IMR-90 (cell line): ENCODE data around the gene ADAMTS5. TPM values are rescaled to one million over a fixed set of nuclear protein-coding genes. Genes with fewer than 3 reads are reported as not detected.
A peak's percentile ranks its signal among the peaks of the same experiment; 100 is the strongest.

ENCODE experiments used
- ATAC-seq: fragments of 200-7000 bp; cut with Tn5 transposase; 2 replicates; pipeline ENCODE4 v1.9.1; 2020; ENCODE audit warnings: low read depth, mild to moderate bottlenecking, moderate library complexity
- BruUV-seq: library from RNA; stranded (reverse); fragments of 400-500 nt; replicated peaks from 2 replicates; lab custom pipeline; 2021; lab: Mats Ljungman, UMichigan
- CTCF ChIA-PET: fragments of 300-600 bp; formaldehyde crosslinking; extraction: SDS; loops from one replicate; lab custom pipeline; 2021; ENCODE audit warnings: antibody characterized with exemption; lab: Yijun Ruan, JAX
- POLR2A ChIA-PET: fragments of 300-600 bp; sonication (Branson Sonifier 250); formaldehyde crosslinking; loops from one replicate; lab custom pipeline; 2022; ENCODE audit warnings: antibody characterized with exemption; ENCODE audit not compliant: unreplicated experiment; lab: Charles Lee
- DNase-seq: peaks from one replicate; pipeline ENCODE4 v3.0.0; 2013
- H2AFZ ChIP-seq: replicated peaks from 2 replicates; pipeline ENCODE3; 2013; ENCODE audit warnings: low read length, mild to moderate bottlenecking; ENCODE audit not compliant: poor library complexity
- H2AK5ac ChIP-seq: 2 replicates; pipeline ENCODE4 v1.6.1; 2013; ENCODE audit warnings: low read depth, low read length, inconsistent platforms
- H2AK9ac ChIP-seq: replicated peaks from 2 replicates; pipeline ENCODE3; 2013; ENCODE audit warnings: mild to moderate bottlenecking, low read depth, low read length, moderate library complexity; ENCODE audit not compliant: poor library complexity
- H2BK120ac ChIP-seq: 2 replicates; pipeline ENCODE4 v1.6.1; 2013; ENCODE audit warnings: low read depth, low read length, inconsistent platforms
- H2BK15ac ChIP-seq: 3 replicates; pipeline ENCODE4 v1.6.1; 2013; ENCODE audit warnings: low read depth, low read length, inconsistent platforms
- H2BK20ac ChIP-seq: 2 replicates; pipeline ENCODE4 v1.6.1; 2013; ENCODE audit warnings: low read depth, mild to moderate bottlenecking, inconsistent platforms, low read length, moderate library complexity
- H2BK5ac ChIP-seq: 2 replicates; pipeline ENCODE4 v1.6.1; 2013; ENCODE audit warnings: mild to moderate bottlenecking, low read depth, low read length, inconsistent platforms; ENCODE audit not compliant: poor library complexity, severe bottlenecking
- H3K14ac ChIP-seq: replicated peaks from 2 replicates; pipeline ENCODE4 v1.6.1; 2013; ENCODE audit warnings: low read depth, low read length, inconsistent platforms
- H3K18ac ChIP-seq: 2 replicates; pipeline ENCODE4 v1.6.1; 2013; ENCODE audit warnings: low read depth, low read length, control low read depth
- H3K23ac ChIP-seq: 2 replicates; pipeline ENCODE4 v1.6.1; 2013; ENCODE audit warnings: low read depth, low read length, inconsistent platforms
- H3K27ac ChIP-seq: 2 replicates; pipeline ENCODE4 v1.5.1; 2013; ENCODE audit warnings: mild to moderate bottlenecking, control low read depth, low read length; ENCODE audit not compliant: insufficient read depth
- H3K27me3 ChIP-seq: 2 replicates; pipeline ENCODE4 v1.6.1; 2013; ENCODE audit warnings: low read length; ENCODE audit not compliant: control insufficient read depth, insufficient read depth
- H3K36me3 ChIP-seq: 2 replicates; pipeline ENCODE4 v1.6.1; 2013; ENCODE audit warnings: low read length, mixed read lengths; ENCODE audit not compliant: control insufficient read depth, insufficient read depth
- H3K4ac ChIP-seq: 2 replicates; pipeline ENCODE4 v1.6.1; 2013; ENCODE audit warnings: low read depth, low read length, inconsistent platforms
- H3K4me1 ChIP-seq: 2 replicates; pipeline ENCODE4 v1.6.1; 2013; ENCODE audit warnings: low read length, mixed read lengths; ENCODE audit not compliant: control insufficient read depth, insufficient read depth
- H3K4me2 ChIP-seq: 2 replicates; pipeline ENCODE4 v1.6.1; 2013; ENCODE audit warnings: low read depth, mild to moderate bottlenecking, control low read depth, low read length, moderate library complexity
- H3K4me3 ChIP-seq: 2 replicates; pipeline ENCODE4 v1.5.1; 2013; ENCODE audit warnings: low read depth, mild to moderate bottlenecking, control low read depth, low read length, moderate library complexity; ENCODE audit not compliant: insufficient read depth
- H3K56ac ChIP-seq: 2 replicates; pipeline ENCODE4 v1.6.1; 2013; ENCODE audit warnings: low read length, inconsistent platforms; ENCODE audit not compliant: insufficient read depth; ENCODE audit errors: extremely low read depth
- H3K79me1 ChIP-seq, 2 experiments: 2 replicates each; pipeline ENCODE4 v1.6.1; 2013; ENCODE audit warnings: low read length in 2 of 2, inconsistent platforms in 1 of 2, low read depth in 1 of 2
- H3K9ac ChIP-seq: 2 replicates; pipeline ENCODE4 v1.6.1; 2013; ENCODE audit warnings: low read depth, low read length, control low read depth
- H3K9me1 ChIP-seq: 2 replicates; pipeline ENCODE4 v1.6.1; 2013; ENCODE audit warnings: low read length, inconsistent platforms; ENCODE audit not compliant: insufficient read depth
- H3K9me3 ChIP-seq: 2 replicates; pipeline ENCODE4 v1.6.1; 2013; ENCODE audit warnings: low read length; ENCODE audit not compliant: control insufficient read depth, insufficient read depth
- H4K20me1 ChIP-seq: 2 replicates; pipeline ENCODE4 v1.6.1; 2013; ENCODE audit warnings: low read length, inconsistent platforms; ENCODE audit not compliant: insufficient read depth
- H4K5ac ChIP-seq: 2 replicates; pipeline ENCODE4 v1.6.1; 2013; ENCODE audit warnings: mild to moderate bottlenecking, low read depth, low read length, control low read depth
- H4K8ac ChIP-seq, 2 experiments: 2 replicates each; pipeline ENCODE4 v1.6.1; 2013; ENCODE audit warnings: low read depth in 2 of 2, low read length in 2 of 2, control low read depth in 1 of 2, inconsistent platforms in 1 of 2
- H4K91ac ChIP-seq: 2 replicates; pipeline ENCODE4 v1.6.1; 2013; ENCODE audit warnings: low read depth, low read length, inconsistent platforms; ENCODE audit not compliant: insufficient read depth
- CEBPB ChIP-seq: IDR thresholded peaks from 2 replicates; pipeline ENCODE4 v1.6.1; 2012; ENCODE audit warnings: low read depth, low read length, improper control_type of control experiment
- FOS ChIP-seq: fragments of 150-350 bp; IDR thresholded peaks from 2 replicates; pipeline ENCODE4 v1.6.1; 2016; ENCODE audit warnings: low read depth, low read length
- MAFK ChIP-seq: IDR thresholded peaks from 2 replicates; pipeline ENCODE4 v1.6.1; 2012; ENCODE audit warnings: low read depth, low read length, improper control_type of control experiment
- MAZ ChIP-seq: IDR thresholded peaks from 2 replicates; pipeline ENCODE4 v1.6.1; 2012; ENCODE audit warnings: low read depth, mild to moderate bottlenecking, low read length, improper control_type of control experiment, moderate library complexity, borderline replicate concordance
- MXI1 ChIP-seq: IDR thresholded peaks from 2 replicates; pipeline ENCODE4 v1.6.1; 2012; ENCODE audit warnings: low read depth, mild to moderate bottlenecking, low read length, moderate library complexity, borderline replicate concordance
- NFE2L2 ChIP-seq: fragments of 150-350 bp; IDR thresholded peaks from 2 replicates; pipeline ENCODE4 v1.6.1; 2016; ENCODE audit warnings: low read depth, mild to moderate bottlenecking, low read length
- POLR2A ChIP-seq: IDR thresholded peaks from 2 replicates; pipeline ENCODE4 v1.6.1; 2012; ENCODE audit warnings: mild to moderate bottlenecking, low read depth, low read length
- RAD21 ChIP-seq: IDR thresholded peaks from 2 replicates; pipeline ENCODE4 v1.6.1; 2012; ENCODE audit warnings: low read length, improper control_type of control experiment
- RCOR1 ChIP-seq: IDR thresholded peaks from 2 replicates; pipeline ENCODE4 v1.6.1; 2012; ENCODE audit warnings: mild to moderate bottlenecking, low read length, improper control_type of control experiment; ENCODE audit not compliant: insufficient replicate concordance
- RFX5 ChIP-seq: IDR thresholded peaks from 2 replicates; pipeline ENCODE4 v1.8.0; 2012; ENCODE audit warnings: low read depth, mild to moderate bottlenecking, low read length, moderate library complexity
- SMC3 ChIP-seq: fragments of 150-350 bp; IDR thresholded peaks from 2 replicates; pipeline ENCODE4 v1.6.1; 2016; ENCODE audit warnings: low read depth, mild to moderate bottlenecking, antibody characterized with exemption, low read length, moderate library complexity
- WGBS, 2 experiments: methylation state at CpG; one replicate each; pipeline versions ENCODE4 v1.1.5 to v1.1.7; 2013; ENCODE audit warnings: missing lambda C conversion rate in 2 of 2; ENCODE audit not compliant: insufficient read length in 1 of 2; ENCODE audit errors: extremely low coverage in 2 of 2; 5-methylcytosine and 5-hydroxymethylcytosine counted together
- dilution Hi-C: fragments of 300-500 bp; cut with HindIII; formaldehyde crosslinking; loops from one replicate; pipeline ENCODE4 v1.14.3; 2018; ENCODE audit warnings: low sequenced_read_pairs; ENCODE audit not compliant: unreplicated experiment
- in situ Hi-C: fragments of 300-500 bp; cut with MboI; formaldehyde crosslinking; loops from 3 replicates; pipeline ENCODE4 v1.14.3; 2019; ENCODE audit warnings: low sequenced_read_pairs, inconsistent platforms, mixed read lengths
- intact Hi-C: fragments of 100-400 bp; cut with micrococcal nuclease; formaldehyde crosslinking; loops from 2 replicates; pipeline ENCODE4 v1.10.0; 2022
- polyA plus RNA-seq, 3 experiments: library from polyadenylated mRNA; depleted of rRNA; stranded (reverse); fragments of >200 nt; gene quantifications; 2 replicates each; pipeline ENCODE4 v1.2.3, GENCODE V29; 2012; ENCODE audit warnings: low replicate concordance in 1 of 3
- total RNA-seq: library from RNA; depleted of rRNA; stranded (reverse); fragments of >200 nt; gene quantifications from 2 replicates; pipeline ENCODE4 v1.2.3, GENCODE V29; 2012
- TF ChIP-seq, protein P1 (sequence below): fragments of 150-350 bp; IDR thresholded peaks from 2 replicates; pipeline ENCODE4 v1.6.1; 2017; ENCODE audit warnings: mild to moderate bottlenecking, antibody characterized with exemption, low read length, low read depth
- TF ChIP-seq, protein P2 (sequence below): fragments of 150-350 bp; IDR thresholded peaks from 2 replicates; pipeline ENCODE4 v1.6.1; 2016; ENCODE audit warnings: low read depth, mild to moderate bottlenecking, low read length, moderate library complexity, borderline replicate concordance
- TF ChIP-seq, protein P3 (sequence below): conservative IDR thresholded peaks from 2 replicates; pipeline ENCODE4 v1.5.1; 2012; ENCODE audit warnings: mild to moderate bottlenecking, low read depth, low read length, improper control_type of control experiment

Gene ADAMTS5
- total and polyA plus RNA-seq, 2 of the 4 experiments (the other 2 are of a cell fraction), result 0.54 to 0.58 TPM

DNA sequence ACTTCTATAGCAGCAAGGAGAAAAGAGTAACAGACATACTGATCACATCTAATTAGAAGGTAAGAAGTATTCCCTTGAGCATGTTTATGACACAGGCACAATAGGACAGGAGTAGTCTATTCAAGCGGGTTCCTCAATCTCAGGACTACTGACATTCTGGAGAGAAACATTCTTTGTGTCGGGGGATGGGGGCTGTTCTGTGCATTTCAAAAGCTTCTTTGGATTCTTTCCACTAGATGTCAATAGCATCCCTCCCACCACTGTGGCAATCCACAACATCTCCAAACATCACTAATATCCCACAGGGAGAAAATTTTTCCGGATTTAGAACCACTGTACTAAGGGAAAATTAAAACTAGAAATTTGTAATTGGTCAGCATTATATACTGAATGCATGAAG is 56.9 kb downstream of the ADAMTS5 start:
- in situ Hi-C loops, result no loop called here
- CTCF ChIA-PET, result no interaction called here
- ATAC-seq, result no peak

More for the DNA sequence above, 56.9 kb downstream of the ADAMTS5 start:
- no peak overlapping the region for H2AFZ ChIP-seq
- WGBS, 2 experiments, result no CpG with 5 or more reads among the region's 3 CpGs
- H3K23ac ChIP-seq, result no peak overlapping the region
- no peak for DNase-seq
- dilution Hi-C loops, result no loop called here
- no peak overlapping the region for H3K4me2 ChIP-seq
- H3K36me3 ChIP-seq, result no peaks in the 10 kb centered on the region
- no peaks in the 10 kb centered on the region for H3K79me1 ChIP-seq
- TF ChIP-seq MAZ (no peak), MXI1 (no peak), RAD21 (no peak), MAFK (no peak), FOS (no peak), NFE2L2 (no peak), SMC3 (no peak), RFX5 (no peak), POLR2A (no peak), RCOR1 (no peak), CEBPB (no peak)
- TF ChIP-seq, protein P1, sequence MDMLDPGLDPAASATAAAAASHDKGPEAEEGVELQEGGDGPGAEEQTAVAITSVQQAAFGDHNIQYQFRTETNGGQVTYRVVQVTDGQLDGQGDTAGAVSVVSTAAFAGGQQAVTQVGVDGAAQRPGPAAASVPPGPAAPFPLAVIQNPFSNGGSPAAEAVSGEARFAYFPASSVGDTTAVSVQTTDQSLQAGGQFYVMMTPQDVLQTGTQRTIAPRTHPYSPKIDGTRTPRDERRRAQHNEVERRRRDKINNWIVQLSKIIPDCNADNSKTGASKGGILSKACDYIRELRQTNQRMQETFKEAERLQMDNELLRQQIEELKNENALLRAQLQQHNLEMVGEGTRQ, result no peak
- TF ChIP-seq, protein P2, sequence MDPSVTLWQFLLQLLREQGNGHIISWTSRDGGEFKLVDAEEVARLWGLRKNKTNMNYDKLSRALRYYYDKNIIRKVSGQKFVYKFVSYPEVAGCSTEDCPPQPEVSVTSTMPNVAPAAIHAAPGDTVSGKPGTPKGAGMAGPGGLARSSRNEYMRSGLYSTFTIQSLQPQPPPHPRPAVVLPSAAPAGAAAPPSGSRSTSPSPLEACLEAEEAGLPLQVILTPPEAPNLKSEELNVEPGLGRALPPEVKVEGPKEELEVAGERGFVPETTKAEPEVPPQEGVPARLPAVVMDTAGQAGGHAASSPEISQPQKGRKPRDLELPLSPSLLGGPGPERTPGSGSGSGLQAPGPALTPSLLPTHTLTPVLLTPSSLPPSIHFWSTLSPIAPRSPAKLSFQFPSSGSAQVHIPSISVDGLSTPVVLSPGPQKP, result no peak
- TF ChIP-seq, protein P3, sequence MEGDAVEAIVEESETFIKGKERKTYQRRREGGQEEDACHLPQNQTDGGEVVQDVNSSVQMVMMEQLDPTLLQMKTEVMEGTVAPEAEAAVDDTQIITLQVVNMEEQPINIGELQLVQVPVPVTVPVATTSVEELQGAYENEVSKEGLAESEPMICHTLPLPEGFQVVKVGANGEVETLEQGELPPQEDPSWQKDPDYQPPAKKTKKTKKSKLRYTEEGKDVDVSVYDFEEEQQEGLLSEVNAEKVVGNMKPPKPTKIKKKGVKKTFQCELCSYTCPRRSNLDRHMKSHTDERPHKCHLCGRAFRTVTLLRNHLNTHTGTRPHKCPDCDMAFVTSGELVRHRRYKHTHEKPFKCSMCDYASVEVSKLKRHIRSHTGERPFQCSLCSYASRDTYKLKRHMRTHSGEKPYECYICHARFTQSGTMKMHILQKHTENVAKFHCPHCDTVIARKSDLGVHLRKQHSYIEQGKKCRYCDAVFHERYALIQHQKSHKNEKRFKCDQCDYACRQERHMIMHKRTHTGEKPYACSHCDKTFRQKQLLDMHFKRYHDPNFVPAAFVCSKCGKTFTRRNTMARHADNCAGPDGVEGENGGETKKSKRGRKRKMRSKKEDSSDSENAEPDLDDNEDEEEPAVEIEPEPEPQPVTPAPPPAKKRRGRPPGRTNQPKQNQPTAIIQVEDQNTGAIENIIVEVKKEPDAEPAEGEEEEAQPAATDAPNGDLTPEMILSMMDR, result no peak
- H4K5ac ChIP-seq, result no peak overlapping the region
- no peak overlapping the region for H3K27ac ChIP-seq
- no peaks in the 10 kb centered on the region for H4K20me1 ChIP-seq
- H3K4me1 ChIP-seq, result no peaks in the 10 kb centered on the region; the same call in 1 of the 2 replicates
- H3K18ac ChIP-seq, result peak overlapping the region; percentile 31; the same call in 1 of the 2 replicates
- peaks cover 1% of the 10 kb centered on the region; the same call in 1 of the 2 replicates for H3K9me3 ChIP-seq
- H3K4me3 ChIP-seq, result no peak overlapping the region
- H3K14ac ChIP-seq, result 0 out of 2 replicates have a peak overlapping the region, but pooled peaks have one; percentile 9
- 0 out of 2 replicates have a peak overlapping the region, but pooled peaks have one; percentile 46 for H3K4ac ChIP-seq
- no peak overlapping the region for H3K9ac ChIP-seq
- peak overlapping the region; percentile 38 for H2BK20ac ChIP-seq
- intact Hi-C loops, result no loop called here
- no peak overlapping the region for H2BK5ac ChIP-seq
- H4K8ac ChIP-seq, result no peak overlapping the region
- peak overlapping the region; percentile 90; the same call in 1 of the 2 replicates for H2AK5ac ChIP-seq
- BruUV-seq, result no TSS peak
- peak overlapping the region; percentile 81 for H4K91ac ChIP-seq
- H2BK120ac ChIP-seq, result peak overlapping the region; percentile 44; the same call in 1 of the 2 replicates
- H2BK15ac ChIP-seq, result peak overlapping the region; percentile 83; the same call in 1 of the 3 replicates
- 0 out of 2 replicates have a peak, but pooled peaks cover 4% of the 10 kb centered on the region for H3K9me1 ChIP-seq
- H3K27me3 ChIP-seq, result no peaks in the 10 kb centered on the region
- POLR2A ChIA-PET, result no interaction called here
- H2AK9ac ChIP-seq, result no peak overlapping the region
- no peak overlapping the region for H3K56ac ChIP-seq
